ENCODE data around the gene RHOT2.

Gene RHOT2

GRCh38 chr16:651844-652243 lies 16.1 kb upstream of the RHOT2 start:
- TF ChIP-seq CTCF (conservative IDR thresholded peaks at IDR 0.05) (no peak), ZFX (IDR thresholded peaks at IDR 0.05) (no peak)
- no peak overlapping the region for H3K27ac ChIP-seq

GRCh38 chr16:652454-653305 lies 15.3 kb upstream of the RHOT2 start:
- TF ChIP-seq CTCF (conservative IDR thresholded peaks at IDR 0.05) (no peak), ZFX (IDR thresholded peaks at IDR 0.05) (no peak)

GRCh38 chr16:654034-654433 lies 13.9 kb upstream of the RHOT2 start:
- no peak overlapping the region for H3K27ac ChIP-seq
- no peak for TF ChIP-seq ZFX (IDR thresholded peaks at IDR 0.05)

More at GRCh38 chr16:652454-653305, 15.3 kb upstream of the RHOT2 start:
- no peak overlapping the region for H3K27ac ChIP-seq

- H3K27ac ChIP-seq = no peak overlapping the region
- TF ChIP-seq CTCF (conservative IDR thresholded peaks at IDR 0.05) = no peak
- no peak for TF ChIP-seq ZFX (IDR thresholded peaks at IDR 0.05)
Measured at GRCh38 chr16:657487-657886, 10.4 kb upstream of the RHOT2 start.

GRCh38 chr16:658679-659571 lies 9.0 kb upstream of the RHOT2 start:
- TF ChIP-seq CTCF (conservative IDR thresholded peaks at IDR 0.05) = no peak; the same call in 1 of the 2 replicates
- no peak for TF ChIP-seq ZFX (IDR thresholded peaks at IDR 0.05)
- H3K27ac ChIP-seq = no peak overlapping the region

- no peak overlapping the region; the same call in 1 of the 2 replicates for H3K27ac ChIP-seq
- TF ChIP-seq CTCF (conservative IDR thresholded peaks at IDR 0.05) (no peak), ZFX (IDR thresholded peaks at IDR 0.05) (no peak)
Measured at GRCh38 chr16:659618-660017, 8.3 kb upstream of the RHOT2 start.

GRCh38 chr16:660132-660458 lies 7.8 kb upstream of the RHOT2 start:
- H3K27ac ChIP-seq = peak overlapping the region; percentile 47
- no peak for TF ChIP-seq CTCF (conservative IDR thresholded peaks at IDR 0.05)
- no peak for TF ChIP-seq ZFX (IDR thresholded peaks at IDR 0.05)
